GM18519 (cell line): ENCODE data around the gene SLC37A2.

Source experiments
- ATAC-seq: cut with Tn5 transposase; IDR thresholded peaks from one replicate; pipeline ENCODE4 v1.9.1; 2021; ENCODE audit warnings: mild to moderate bottlenecking, moderate library complexity; ENCODE audit not compliant: unreplicated experiment, low FRiP score

Gene SLC37A2

GRCh38 chr11:125102025-125102424, 38.9 kb downstream of the SLC37A2 start:
- ATAC-seq: no peak

GRCh38 chr11:125102510-125102909, 39.4 kb downstream of the SLC37A2 start:
- ATAC-seq: no peak

- ATAC-seq: no peak
Measured at GRCh38 chr11:125105926-125106325, 42.8 kb downstream of the SLC37A2 start.

- no peak for ATAC-seq
Measured at GRCh38 chr11:125108469-125108868, 45.4 kb downstream of the SLC37A2 start.

GRCh38 chr11:125110506-125110905, 47.4 kb downstream of the SLC37A2 start:
- ATAC-seq: no peak

GRCh38 chr11:125111001-125111342, 47.9 kb downstream of the SLC37A2 start:
- no peak for ATAC-seq

- peak; percentile 98 for ATAC-seq
Measured at GRCh38 chr11:125111343-125112207, 48.5 kb downstream of the SLC37A2 start, which contains the start of gene TMEM218. TSS of gene TMEM218 (minus strand) at chr11:125111626. CDS start at chr11:125102241, 9,385 bp downstream.

- no peak for ATAC-seq
Measured at GRCh38 chr11:125112208-125112604, 49.1 kb downstream of the SLC37A2 start.

- no peak for ATAC-seq
Measured at GRCh38 chr11:125114518-125114917, 51.4 kb downstream of the SLC37A2 start.

- ATAC-seq: no peak
Measured at GRCh38 chr11:125117429-125117828, 54.3 kb downstream of the SLC37A2 start.

- ATAC-seq: no peak
Measured at GRCh38 chr11:125123194-125123946, 60.3 kb downstream of the SLC37A2 start.

- no peak for ATAC-seq
Measured at GRCh38 chr11:125123947-125124617, 61.0 kb downstream of the SLC37A2 start.

GRCh38 chr11:125124618-125124992, 61.5 kb downstream of the SLC37A2 start:
- no peak for ATAC-seq

GRCh38 chr11:125128450-125128849, 65.3 kb downstream of the SLC37A2 start:
- ATAC-seq: no peak

GRCh38 chr11:125129316-125129993, 66.3 kb downstream of the SLC37A2 start:
- ATAC-seq: no peak

- no peak for ATAC-seq
Measured at GRCh38 chr11:125132071-125132470, 69.0 kb downstream of the SLC37A2 start.

GRCh38 chr11:125132596-125132995, 69.5 kb downstream of the SLC37A2 start:
- no peak for ATAC-seq

GRCh38 chr11:125136001-125136400, 72.9 kb downstream of the SLC37A2 start:
- no peak for ATAC-seq

GRCh38 chr11:125138966-125139365, 75.9 kb downstream of the SLC37A2 start:
- no peak for ATAC-seq

- ATAC-seq: no peak
Measured at GRCh38 chr11:125139778-125140177, 76.7 kb downstream of the SLC37A2 start.
